NCI-H2107 treated with DMSO at 0.1 percent for 48 hours (cell line): ENCODE measurements around the gene TREML2.
A peak's percentile ranks its signal among the peaks of the same experiment; 100 is the strongest.
"Not testable (repeated sequence)": the region's sequence is repeated elsewhere in the genome, so short reads cannot be mapped to it uniquely, and the experiment has no call there.

Source experiments
- DNase-seq: peaks from one replicate; lab custom pipeline; 2025; ENCODE audit not compliant: unreplicated experiment; lab: John Stamatoyannopoulos, UW

The TREML2 gene

GRCh38 chr6:41200901-41201763, at the start of gene TREML2:
Gene TREML2 (minus strand): TSS chr6:41201149. CDS start chr6:41201008, 141 bp downstream.
- no peak for DNase-seq

GRCh38 chr6:41247882-41248705, 47.1 kb upstream of the TREML2 start:
- DNase-seq = no peak

GRCh38 chr6:41247288-41247865, 46.4 kb upstream of the TREML2 start:
- DNase-seq = no peak

GRCh38 chr6:41246529-41246928, 45.6 kb upstream of the TREML2 start:
- DNase-seq = not testable (repeated sequence)

GRCh38 chr6:41239467-41240159, 38.7 kb upstream of the TREML2 start:
- DNase-seq = no peak

- DNase-seq = no peak
Observed at GRCh38 chr6:41237128-41237527, 36.2 kb upstream of the TREML2 start.

- DNase-seq = no peak
Observed at GRCh38 chr6:41236276-41236675, 35.3 kb upstream of the TREML2 start.

GRCh38 chr6:41232667-41233066, 31.7 kb upstream of the TREML2 start:
- no peak for DNase-seq

- DNase-seq = no peak
Observed at GRCh38 chr6:41231246-41231645, 30.3 kb upstream of the TREML2 start.

GRCh38 chr6:41229721-41230120, 28.8 kb upstream of the TREML2 start:
- DNase-seq = no peak

- no peak for DNase-seq
Observed at GRCh38 chr6:41228616-41229015, 27.7 kb upstream of the TREML2 start.

- no peak for DNase-seq
Observed at GRCh38 chr6:41228096-41228495, 27.1 kb upstream of the TREML2 start, which contains the start of gene TREML4. Gene TREML4 (plus strand): TSS chr6:41228349. CDS start chr6:41228428, 79 bp downstream.

GRCh38 chr6:41226752-41227151, 25.8 kb upstream of the TREML2 start:
- peak; percentile 26 for DNase-seq

- no peak for DNase-seq
Observed at GRCh38 chr6:41224800-41225199, 23.9 kb upstream of the TREML2 start.

GRCh38 chr6:41222513-41222912, 21.6 kb upstream of the TREML2 start:
- no peak for DNase-seq

GRCh38 chr6:41222045-41222444, 21.1 kb upstream of the TREML2 start:
- no peak for DNase-seq

- no peak for DNase-seq
Observed at GRCh38 chr6:41216616-41217015, 15.7 kb upstream of the TREML2 start.

GRCh38 chr6:41215777-41216176, 14.8 kb upstream of the TREML2 start:
- DNase-seq = no peak

GRCh38 chr6:41214559-41215238, 13.8 kb upstream of the TREML2 start:
- no peak for DNase-seq

- no peak for DNase-seq
Observed at GRCh38 chr6:41209547-41210320, 8.8 kb upstream of the TREML2 start.
